Measurements from ENCODE around the gene MPI. TPM values are rescaled to one million over a fixed set of nuclear protein-coding genes. Genes with fewer than 3 reads are reported as not detected.
"Not testable (repeated sequence)": the region's sequence is repeated elsewhere in the genome, so short reads cannot be mapped to it uniquely, and the experiment has no call there.

The MPI gene
- total and polyA plus RNA-seq, 2 donors (not counting 3 experiments of a cell fraction or from before 2014, with no cell fraction given) = 36.3 to 69.3 TPM

DNA sequence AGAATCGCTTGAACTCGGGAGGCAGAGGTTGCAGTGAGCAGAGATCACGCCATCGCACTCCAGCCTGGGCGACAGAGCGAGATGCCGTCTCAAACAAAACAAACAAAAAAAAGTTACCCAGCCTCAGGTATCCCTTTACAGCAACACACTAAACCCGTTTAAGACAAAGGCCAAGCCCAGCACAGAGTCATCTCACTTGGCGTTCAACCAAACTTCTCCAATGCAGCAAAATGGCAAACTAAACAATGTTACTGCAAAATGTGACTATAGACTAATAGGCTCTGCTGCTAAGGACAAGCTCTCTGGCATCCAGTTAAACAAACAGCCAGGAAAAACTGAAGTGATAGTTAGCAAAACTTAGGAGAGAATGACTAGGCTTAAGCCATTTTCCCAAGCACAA lies 23.2 kb downstream of the MPI start:
- Histone ChIP-seq H3K36me3 (ENCODE audit: control insufficient read depth in 2 of 2, extremely low read depth in 1 of 2, insufficient read depth in 2 of 2, low read length in 2 of 2) (peaks cover 3 to 9% of the 10 kb centered on the region in 2 experiments), H3K9me1 (replicated peaks; ENCODE audit: control insufficient read depth, extremely low read depth, insufficient read depth, low read length) (no peaks in the 10 kb centered on the region), H3K4me3 (replicated peaks in 1 of 3; ENCODE audit: insufficient read depth in 1 of 3, low read depth in 1 of 3, low read length in 3 of 3) (no peak overlapping the region), H3K27ac (ENCODE audit: insufficient read depth, low read depth, low read length) (no peak overlapping the region), H3K4me1 (ENCODE audit: control insufficient read depth, extremely low read depth, insufficient read depth, low read length) (no peaks in the 10 kb centered on the region), H3K79me2 (ENCODE audit: control insufficient read depth, insufficient read depth, low read length) (no peaks in the 10 kb centered on the region), H3K4me2 (ENCODE audit: insufficient read depth, low read length) (no peak overlapping the region), H2AFZ (ENCODE audit: low read depth, low read length) (no peak overlapping the region), H3K9ac (replicated peaks; ENCODE audit: extremely low read depth, insufficient read depth, low read length) (no peak overlapping the region), H3K9me3 (replicated peaks; ENCODE audit: control insufficient read depth, insufficient read depth, low read length) (no peaks in the 10 kb centered on the region), H4K20me1 (replicated peaks; ENCODE audit: control insufficient read depth, extremely low read depth, insufficient read depth, low read length) (no peaks in the 10 kb centered on the region), H3K27me3 (ENCODE audit: control insufficient read depth in 2 of 2, insufficient read depth in 2 of 2, low read length in 2 of 2) (no peaks in the 10 kb centered on the region)
- dilution Hi-C loops (cut with MboI; ENCODE audit: extremely low pct_ligation_motif_present, low sequenced_read_pairs) (no loop called here), intact Hi-C loops (cut with micrococcal nuclease) (no loop called here)
- no TSS peak for BruUV-seq (replicated peaks)
- ChIA-PET CTCF (interaction anchor here (0.7 to 6.9 kb wide), 2 partner anchors 12 to 144 kb away, joined by 3 to 35 read pairs; no protein-coding TSS in a partner anchor), POLR2A (no interaction called here)
- DNase-seq (ENCODE audit: low read depth, low spot score) = no peak
- no peak for FAIRE-seq
- TF ChIP-seq JUN (IDR thresholded peaks at IDR 0.05; ENCODE audit: borderline replicate concordance, insufficient read depth, insufficient read length, low read depth) (no peak), POLR2A (IDR thresholded peaks at IDR 0.05; ENCODE audit: low read depth, low read length) (no peak), EZH2 (IDR thresholded peaks at IDR 0.05; ENCODE audit: borderline replicate concordance, low read depth, low read length, severe bottlenecking) (no peak), POLR2AphosphoS5 (IDR thresholded peaks at IDR 0.05; ENCODE audit: insufficient read depth, low read depth, low read length) (no peak), GATA2 (IDR thresholded peaks at IDR 0.05; ENCODE audit: insufficient read depth, insufficient read length, low read depth, low read length) (no peak), MYC (IDR thresholded peaks at IDR 0.05; ENCODE audit: low read depth, low read length) (no peak), FOS (IDR thresholded peaks at IDR 0.05; ENCODE audit: borderline replicate concordance, insufficient read depth, low read length) (no peak)
- TF ChIP-seq, protein P1, sequence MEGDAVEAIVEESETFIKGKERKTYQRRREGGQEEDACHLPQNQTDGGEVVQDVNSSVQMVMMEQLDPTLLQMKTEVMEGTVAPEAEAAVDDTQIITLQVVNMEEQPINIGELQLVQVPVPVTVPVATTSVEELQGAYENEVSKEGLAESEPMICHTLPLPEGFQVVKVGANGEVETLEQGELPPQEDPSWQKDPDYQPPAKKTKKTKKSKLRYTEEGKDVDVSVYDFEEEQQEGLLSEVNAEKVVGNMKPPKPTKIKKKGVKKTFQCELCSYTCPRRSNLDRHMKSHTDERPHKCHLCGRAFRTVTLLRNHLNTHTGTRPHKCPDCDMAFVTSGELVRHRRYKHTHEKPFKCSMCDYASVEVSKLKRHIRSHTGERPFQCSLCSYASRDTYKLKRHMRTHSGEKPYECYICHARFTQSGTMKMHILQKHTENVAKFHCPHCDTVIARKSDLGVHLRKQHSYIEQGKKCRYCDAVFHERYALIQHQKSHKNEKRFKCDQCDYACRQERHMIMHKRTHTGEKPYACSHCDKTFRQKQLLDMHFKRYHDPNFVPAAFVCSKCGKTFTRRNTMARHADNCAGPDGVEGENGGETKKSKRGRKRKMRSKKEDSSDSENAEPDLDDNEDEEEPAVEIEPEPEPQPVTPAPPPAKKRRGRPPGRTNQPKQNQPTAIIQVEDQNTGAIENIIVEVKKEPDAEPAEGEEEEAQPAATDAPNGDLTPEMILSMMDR (IDR thresholded peaks at IDR 0.05; ENCODE audit: extremely low read depth in 1 of 2, insufficient read depth in 1 of 2, low read depth in 1 of 2, low read length in 2 of 2) = no peak
- TF ChIP-seq, protein P2, sequence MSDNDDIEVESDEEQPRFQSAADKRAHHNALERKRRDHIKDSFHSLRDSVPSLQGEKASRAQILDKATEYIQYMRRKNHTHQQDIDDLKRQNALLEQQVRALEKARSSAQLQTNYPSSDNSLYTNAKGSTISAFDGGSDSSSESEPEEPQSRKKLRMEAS (IDR thresholded peaks at IDR 0.05; ENCODE audit: insufficient read depth, insufficient read length) = no peak

DNA sequence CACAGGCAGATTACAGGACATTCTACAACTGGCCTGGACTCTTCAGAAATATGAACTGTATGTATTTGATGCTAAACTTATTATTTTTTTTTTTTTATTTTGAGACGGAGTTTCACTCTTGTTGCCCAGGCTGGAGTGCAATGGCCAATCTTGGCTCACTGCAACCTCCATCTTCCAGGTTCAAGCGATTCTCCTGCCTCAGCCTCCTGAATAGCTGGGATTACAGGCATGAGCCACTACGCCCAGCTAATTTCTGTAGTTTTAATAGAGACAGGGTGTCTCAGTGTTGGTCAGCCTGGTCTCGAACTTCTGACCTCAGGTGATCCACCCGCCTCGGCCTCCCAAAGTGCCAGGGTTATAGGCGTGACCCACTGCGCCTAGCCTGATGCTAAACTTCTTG lies 24.0 kb downstream of the MPI start:
- H3K36me3 ChIP-seq (ENCODE audit: control insufficient read depth in 2 of 2, extremely low read depth in 1 of 2, insufficient read depth in 2 of 2, low read length in 2 of 2); H2AFZ ChIP-seq (ENCODE audit: low read depth, low read length); intact Hi-C loops (cut with micrococcal nuclease); FAIRE-seq; H3K9me1 ChIP-seq (replicated peaks; ENCODE audit: control insufficient read depth, extremely low read depth, insufficient read depth, low read length); H3K27ac ChIP-seq (ENCODE audit: insufficient read depth, low read depth, low read length); H3K4me2 ChIP-seq (ENCODE audit: insufficient read depth, low read length); BruUV-seq (replicated peaks); H4K20me1 ChIP-seq (replicated peaks; ENCODE audit: control insufficient read depth, extremely low read depth, insufficient read depth, low read length); H3K79me2 ChIP-seq (ENCODE audit: control insufficient read depth, insufficient read depth, low read length); DNase-seq (ENCODE audit: low read depth, low spot score); H3K9me3 ChIP-seq (replicated peaks; ENCODE audit: control insufficient read depth, insufficient read depth, low read length); H3K27me3 ChIP-seq (ENCODE audit: control insufficient read depth in 2 of 2, insufficient read depth in 2 of 2, low read length in 2 of 2); POLR2A ChIA-PET; dilution Hi-C loops (cut with MboI; ENCODE audit: extremely low pct_ligation_motif_present, low sequenced_read_pairs); H3K4me1 ChIP-seq (ENCODE audit: control insufficient read depth, extremely low read depth, insufficient read depth, low read length); H3K4me3 ChIP-seq (replicated peaks in 1 of 3; ENCODE audit: insufficient read depth in 1 of 3, low read depth in 1 of 3, low read length in 3 of 3); H3K9ac ChIP-seq (replicated peaks; ENCODE audit: extremely low read depth, insufficient read depth, low read length): not testable (repeated sequence)
- CTCF ChIA-PET = interaction anchor here (6.9 kb wide), 1 partner anchor 13 kb away, joined by 35 read pairs; no protein-coding TSS in a partner anchor
